Liver (tissue), 9 donors: ENCODE measurements around the gene NOL9. TPM values are rescaled to one million over a fixed set of nuclear protein-coding genes. Genes with fewer than 3 reads are reported as not detected.

ENCODE experiments used
- DNase-seq: peaks from one replicate; pipeline ENCODE4 v3.0.0-alpha.2; 2017; ENCODE audit warnings: low spot score
- H3K27ac ChIP-seq, 2 donors: one replicate each; pipeline ENCODE4 v1.7.0; 2013; ENCODE audit warnings: inconsistent platforms in 2 of 2, low read length in 2 of 2, control low read depth in 1 of 2, low read depth in 1 of 2, mild to moderate bottlenecking in 1 of 2
- H3K27me3 ChIP-seq, 4 donors: one replicate each; pipeline versions ENCODE4 v1.6.1 to v1.7.0; 2013; ENCODE audit warnings: low read length in 3 of 4, inconsistent platforms in 1 of 4, mild to moderate bottlenecking in 1 of 4, moderate library complexity in 1 of 4; ENCODE audit not compliant: control insufficient read depth in 4 of 4, insufficient read depth in 4 of 4
- H3K36me3 ChIP-seq, 4 donors: one replicate each; pipeline versions ENCODE4 v1.6.1 to v1.7.0; 2013; ENCODE audit warnings: low read length in 3 of 4, mild to moderate bottlenecking in 3 of 4, low read depth in 1 of 4, moderate library complexity in 1 of 4; ENCODE audit not compliant: control insufficient read depth in 4 of 4, insufficient read depth in 3 of 4
- H3K4me1 ChIP-seq, 4 donors: one replicate each; pipeline versions ENCODE4 v1.6.1 to v1.7.0; 2013; ENCODE audit warnings: low read length in 3 of 4, mild to moderate bottlenecking in 3 of 4, moderate library complexity in 1 of 4; ENCODE audit not compliant: control insufficient read depth in 4 of 4, insufficient read depth in 4 of 4
- H3K4me3 ChIP-seq, 3 donors: one replicate each; pipeline versions ENCODE4 v1.6.1 to v1.7.0; 2013; ENCODE audit warnings: low read length in 3 of 3, control low read depth in 1 of 3, low read depth in 1 of 3, mild to moderate bottlenecking in 1 of 3
- H3K9ac ChIP-seq, 2 donors: one replicate each; pipeline ENCODE4 v1.7.0; 2013; ENCODE audit warnings: low read length in 2 of 2, mild to moderate bottlenecking in 2 of 2, moderate library complexity in 2 of 2, control low read depth in 1 of 2, low read depth in 1 of 2
- H3K9me3 ChIP-seq, 4 donors: one replicate each; pipeline versions ENCODE4 v1.6.1 to v1.7.0; 2013; ENCODE audit warnings: low read length in 3 of 4; ENCODE audit not compliant: control insufficient read depth in 4 of 4
- CTCF ChIP-seq: fragments of 150-350 bp; IDR thresholded peaks from 2 replicates; pipeline ENCODE4 v1.5.1; 2017; ENCODE audit warnings: improper control_type of control experiment, low read depth, low read length; ENCODE audit not compliant: missing input control
- EGR1 ChIP-seq, 2 donors: IDR thresholded peaks; 2 replicates each; pipeline ENCODE4 v1.6.1; 2016 to 2018; ENCODE audit warnings: antibody characterized with exemption in 2 of 2, low read depth in 2 of 2
- FOXA1 ChIP-seq: IDR thresholded peaks from 2 replicates; pipeline ENCODE4 v1.6.1; 2016; ENCODE audit warnings: antibody characterized with exemption
- FOXA2 ChIP-seq: IDR thresholded peaks from 2 replicates; pipeline ENCODE4 v1.6.1; 2016; ENCODE audit warnings: antibody characterized with exemption
- HNF4A ChIP-seq, 2 donors: conservative IDR thresholded peaks; 2 replicates each; pipeline ENCODE4 v1.6.1; 2016; ENCODE audit warnings: antibody characterized with exemption in 2 of 2, mild to moderate bottlenecking in 2 of 2
- HNF4G ChIP-seq: IDR thresholded peaks from 2 replicates; pipeline ENCODE4 v1.6.1; 2016; ENCODE audit warnings: antibody characterized with exemption
- JUND ChIP-seq, 2 donors: IDR thresholded peaks; 2 replicates each; pipeline ENCODE4 v1.6.1; 2016; ENCODE audit warnings: antibody characterized with exemption in 2 of 2
- MAX ChIP-seq: IDR thresholded peaks from 2 replicates; pipeline ENCODE4 v1.6.1; 2016; ENCODE audit warnings: antibody characterized with exemption
- NR2F2 ChIP-seq: IDR thresholded peaks from 2 replicates; pipeline ENCODE4 v1.6.1; 2016; ENCODE audit warnings: antibody characterized with exemption
- RAD21 ChIP-seq, 2 donors: IDR thresholded peaks; 2 replicates each; pipeline ENCODE4 v1.6.1; 2016; ENCODE audit warnings: antibody characterized with exemption in 2 of 2, mild to moderate bottlenecking in 2 of 2
- RXRA ChIP-seq, 2 donors: IDR thresholded peaks; 2 replicates each; pipeline ENCODE4 v1.6.1; 2017 to 2018; ENCODE audit warnings: antibody characterized with exemption in 2 of 2, mild to moderate bottlenecking in 1 of 2
- SP1 ChIP-seq: IDR thresholded peaks from 2 replicates; pipeline ENCODE4 v1.6.1; 2018; ENCODE audit warnings: antibody characterized with exemption, mild to moderate bottlenecking
- TAF1 ChIP-seq: conservative IDR thresholded peaks from 2 replicates; pipeline ENCODE4 v1.6.1; 2016; ENCODE audit warnings: antibody characterized with exemption, mild to moderate bottlenecking
- YY1 ChIP-seq: IDR thresholded peaks from 2 replicates; pipeline ENCODE4 v1.6.1; 2016; ENCODE audit warnings: antibody characterized with exemption, mild to moderate bottlenecking
- WGBS: extraction: QIAGEN DNeasy Blood & Tissue Kit; methylation state at CpG from one replicate; pipeline ENCODE4 v1.1.7; 2013; 5-methylcytosine and 5-hydroxymethylcytosine counted together
- polyA plus RNA-seq, 2 donors: library from polyadenylated mRNA; stranded (reverse) in 1 of 2; unstranded in 1 of 2; fragments of 200-250 nt in 1 of 2; fragments of >200 nt in 1 of 2; fragmentation: Nextera tagmentation in 1 of 2; extraction: Ambion mirVana in 1 of 2; gene quantifications; one replicate each; pipeline versions ENCODE4 v1.2.1 to v1.2.3, GENCODE V29; 2013 to 2015
- total RNA-seq, 2 donors: library from RNA; depleted of rRNA; stranded (reverse); fragments of >200 nt; gene quantifications; one replicate each; pipeline ENCODE4 v1.2.3, GENCODE V29; 2014
- TF ChIP-seq, protein P1 (sequence below): IDR thresholded peaks from 2 replicates; pipeline ENCODE4 v1.6.1; 2016; ENCODE audit warnings: antibody characterized with exemption
- TF ChIP-seq, protein P2 (sequence below): IDR thresholded peaks from 2 replicates; pipeline ENCODE4 v1.6.1; 2016; ENCODE audit warnings: antibody characterized with exemption
- TF ChIP-seq, protein P3 (sequence below): IDR thresholded peaks from 2 replicates; pipeline ENCODE4 v1.6.1; 2016; ENCODE audit warnings: antibody characterized with exemption, mild to moderate bottlenecking
- donor health status: healthy.
- donor health status: healthy.
- donor health status: healthy.
- donor health status: healthy.
- donor health status: healthy.

NOL9 gene
- total and polyA plus RNA-seq, 4 donors = 2.1 to 15.1 (median 9.4) TPM

DNA sequence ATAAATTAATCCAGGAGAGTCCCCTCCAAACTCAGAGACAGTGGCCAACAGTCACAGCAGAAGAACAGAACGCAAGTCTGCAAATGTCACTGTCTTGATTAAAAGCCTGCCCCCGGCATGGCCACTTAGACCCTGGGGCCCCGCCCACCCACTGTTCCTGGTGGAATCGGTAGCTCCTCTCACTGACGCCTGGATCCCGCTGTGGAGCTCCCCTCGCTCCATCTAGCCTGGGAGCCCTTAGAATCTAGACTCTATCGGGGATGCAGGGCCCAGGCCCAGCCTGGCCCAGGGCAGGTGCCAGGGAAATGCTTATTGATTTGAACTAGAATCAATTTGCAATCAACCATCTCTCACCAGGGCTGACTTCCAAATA, 41.4 kb downstream of the NOL9 start:
- Histone ChIP-seq H3K27ac (no peak overlapping the region), H3K4me1 (no peaks in the 10 kb centered on the region), H3K27me3 (no peaks in the 10 kb centered on the region), H3K9me3 (no peaks in the 10 kb centered on the region), H3K36me3 (no peaks in the 10 kb centered on the region), H3K9ac (no peak overlapping the region), H3K4me3 (no peak overlapping the region)
- no peak for DNase-seq
- TF ChIP-seq FOXA1 (no peak), RAD21 (IDR thresholded peaks at IDR 0.05) (no peak), SP1 (no peak), FOXA2 (no peak), EGR1 (IDR thresholded peaks at IDR 0.05; ENCODE audit: low read depth in 2 of 2) (no peak), JUND (IDR thresholded peaks at IDR 0.05) (no peak), TAF1 (no peak), YY1 (no peak), RXRA (IDR thresholded peaks at IDR 0.05) (no peak), HNF4A (conservative IDR thresholded peaks at IDR 0.05) (no peak), CTCF (no peak), MAX (no peak)
- TF ChIP-seq, protein P1, sequence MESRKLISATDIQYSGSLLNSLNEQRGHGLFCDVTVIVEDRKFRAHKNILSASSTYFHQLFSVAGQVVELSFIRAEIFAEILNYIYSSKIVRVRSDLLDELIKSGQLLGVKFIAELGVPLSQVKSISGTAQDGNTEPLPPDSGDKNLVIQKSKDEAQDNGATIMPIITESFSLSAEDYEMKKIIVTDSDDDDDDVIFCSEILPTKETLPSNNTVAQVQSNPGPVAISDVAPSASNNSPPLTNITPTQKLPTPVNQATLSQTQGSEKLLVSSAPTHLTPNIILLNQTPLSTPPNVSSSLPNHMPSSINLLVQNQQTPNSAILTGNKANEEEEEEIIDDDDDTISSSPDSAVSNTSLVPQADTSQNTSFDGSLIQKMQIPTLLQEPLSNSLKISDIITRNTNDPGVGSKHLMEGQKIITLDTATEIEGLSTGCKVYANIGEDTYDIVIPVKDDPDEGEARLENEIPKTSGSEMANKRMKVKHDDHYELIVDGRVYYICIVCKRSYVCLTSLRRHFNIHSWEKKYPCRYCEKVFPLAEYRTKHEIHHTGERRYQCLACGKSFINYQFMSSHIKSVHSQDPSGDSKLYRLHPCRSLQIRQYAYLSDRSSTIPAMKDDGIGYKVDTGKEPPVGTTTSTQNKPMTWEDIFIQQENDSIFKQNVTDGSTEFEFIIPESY = no peak
- TF ChIP-seq, protein P2, sequence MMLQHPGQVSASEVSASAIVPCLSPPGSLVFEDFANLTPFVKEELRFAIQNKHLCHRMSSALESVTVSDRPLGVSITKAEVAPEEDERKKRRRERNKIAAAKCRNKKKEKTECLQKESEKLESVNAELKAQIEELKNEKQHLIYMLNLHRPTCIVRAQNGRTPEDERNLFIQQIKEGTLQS = no peak
- TF ChIP-seq, protein P3, sequence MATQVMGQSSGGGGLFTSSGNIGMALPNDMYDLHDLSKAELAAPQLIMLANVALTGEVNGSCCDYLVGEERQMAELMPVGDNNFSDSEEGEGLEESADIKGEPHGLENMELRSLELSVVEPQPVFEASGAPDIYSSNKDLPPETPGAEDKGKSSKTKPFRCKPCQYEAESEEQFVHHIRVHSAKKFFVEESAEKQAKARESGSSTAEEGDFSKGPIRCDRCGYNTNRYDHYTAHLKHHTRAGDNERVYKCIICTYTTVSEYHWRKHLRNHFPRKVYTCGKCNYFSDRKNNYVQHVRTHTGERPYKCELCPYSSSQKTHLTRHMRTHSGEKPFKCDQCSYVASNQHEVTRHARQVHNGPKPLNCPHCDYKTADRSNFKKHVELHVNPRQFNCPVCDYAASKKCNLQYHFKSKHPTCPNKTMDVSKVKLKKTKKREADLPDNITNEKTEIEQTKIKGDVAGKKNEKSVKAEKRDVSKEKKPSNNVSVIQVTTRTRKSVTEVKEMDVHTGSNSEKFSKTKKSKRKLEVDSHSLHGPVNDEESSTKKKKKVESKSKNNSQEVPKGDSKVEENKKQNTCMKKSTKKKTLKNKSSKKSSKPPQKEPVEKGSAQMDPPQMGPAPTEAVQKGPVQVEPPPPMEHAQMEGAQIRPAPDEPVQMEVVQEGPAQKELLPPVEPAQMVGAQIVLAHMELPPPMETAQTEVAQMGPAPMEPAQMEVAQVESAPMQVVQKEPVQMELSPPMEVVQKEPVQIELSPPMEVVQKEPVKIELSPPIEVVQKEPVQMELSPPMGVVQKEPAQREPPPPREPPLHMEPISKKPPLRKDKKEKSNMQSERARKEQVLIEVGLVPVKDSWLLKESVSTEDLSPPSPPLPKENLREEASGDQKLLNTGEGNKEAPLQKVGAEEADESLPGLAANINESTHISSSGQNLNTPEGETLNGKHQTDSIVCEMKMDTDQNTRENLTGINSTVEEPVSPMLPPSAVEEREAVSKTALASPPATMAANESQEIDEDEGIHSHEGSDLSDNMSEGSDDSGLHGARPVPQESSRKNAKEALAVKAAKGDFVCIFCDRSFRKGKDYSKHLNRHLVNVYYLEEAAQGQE = no peak
- 94% methylated on average over 8 of the region's 8 CpGs for WGBS

GRCh38 chr1:6512245-6512907, 41.9 kb downstream of the NOL9 start:
- H3K4me1 ChIP-seq = no peaks in the 10 kb centered on the region
- no peak for DNase-seq
- no peak overlapping the region for H3K27ac ChIP-seq
- no peak overlapping the region for H3K9ac ChIP-seq
- no peaks in the 10 kb centered on the region for H3K9me3 ChIP-seq
- no peaks in the 10 kb centered on the region for H3K36me3 ChIP-seq
- TF ChIP-seq, protein P3 = no peak
- no peak for TF ChIP-seq YY1
- no peak for TF ChIP-seq HNF4G
- no peak for TF ChIP-seq NR2F2
- TF ChIP-seq FOXA1 = no peak
- TF ChIP-seq MAX = no peak
- no peak for TF ChIP-seq RXRA (IDR thresholded peaks at IDR 0.05)
- TF ChIP-seq, protein P1 = no peak
- no peak for TF ChIP-seq TAF1
- TF ChIP-seq EGR1 (IDR thresholded peaks at IDR 0.05; ENCODE audit: low read depth in 2 of 2) = no peak
- no peak overlapping the region for H3K4me3 ChIP-seq
- no peaks in the 10 kb centered on the region for H3K27me3 ChIP-seq
- WGBS = 87% methylated on average over 19 of the region's 19 CpGs
